PC-9 (cell line): ENCODE measurements around the gene NDUFB8.

Source experiments
- CTCF ChIP-seq: fragments of 200-600 bp; sonication (generic); conservative IDR thresholded peaks from 2 replicates; pipeline ENCODE4 v1.6.1; 2017; ENCODE audit warnings: mixed run types, antibody characterized with exemption, mild to moderate bottlenecking, moderate library complexity
- EZH2 ChIP-seq: fragments of 200-600 bp; sonication (generic); IDR thresholded peaks from 2 replicates; pipeline ENCODE4 v1.8.0; 2017; ENCODE audit warnings: antibody characterized with exemption, low read depth

GRCh38 chr10:100568912-100569311 lies 39.2 kb upstream of the NDUFB8 start:
- TF ChIP-seq CTCF (no peak), EZH2 (no peak)
